HUDEP-2 (cell line): ENCODE results near the gene ERFE.

Experiments
- DNase-seq, 76 experiments: peaks; one replicate each; lab custom pipeline; 2025; ENCODE audit not compliant: unreplicated experiment in 76 of 76; lab: John Stamatoyannopoulos, UW

ERFE gene

GRCh38 chr2:238125127-238125885, 33.5 kb upstream of the ERFE start:
- no peak for DNase-seq

GRCh38 chr2:238126338-238126737, 32.4 kb upstream of the ERFE start:
- no peak for DNase-seq

DNA sequence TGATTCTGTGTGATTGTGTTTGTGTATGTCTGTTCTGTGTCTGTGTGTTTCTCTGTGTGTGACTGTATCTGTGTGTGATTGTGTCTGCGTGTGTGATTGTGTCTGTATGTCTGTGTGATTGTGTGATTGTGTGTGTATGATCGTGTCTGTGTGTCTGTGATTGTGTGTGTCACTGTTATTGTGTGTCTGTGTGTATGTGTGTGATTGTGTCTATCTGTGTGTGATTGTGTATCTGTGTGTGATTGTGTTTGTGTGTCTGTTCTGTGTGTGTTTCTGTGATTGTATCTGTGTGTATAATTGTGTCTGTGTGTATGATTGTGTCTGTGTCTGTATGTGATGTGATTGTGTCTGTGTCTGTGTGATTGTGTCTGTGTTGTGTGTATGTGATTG, 32.0 kb upstream of the ERFE start:
- DNase-seq, result no peak

DNA sequence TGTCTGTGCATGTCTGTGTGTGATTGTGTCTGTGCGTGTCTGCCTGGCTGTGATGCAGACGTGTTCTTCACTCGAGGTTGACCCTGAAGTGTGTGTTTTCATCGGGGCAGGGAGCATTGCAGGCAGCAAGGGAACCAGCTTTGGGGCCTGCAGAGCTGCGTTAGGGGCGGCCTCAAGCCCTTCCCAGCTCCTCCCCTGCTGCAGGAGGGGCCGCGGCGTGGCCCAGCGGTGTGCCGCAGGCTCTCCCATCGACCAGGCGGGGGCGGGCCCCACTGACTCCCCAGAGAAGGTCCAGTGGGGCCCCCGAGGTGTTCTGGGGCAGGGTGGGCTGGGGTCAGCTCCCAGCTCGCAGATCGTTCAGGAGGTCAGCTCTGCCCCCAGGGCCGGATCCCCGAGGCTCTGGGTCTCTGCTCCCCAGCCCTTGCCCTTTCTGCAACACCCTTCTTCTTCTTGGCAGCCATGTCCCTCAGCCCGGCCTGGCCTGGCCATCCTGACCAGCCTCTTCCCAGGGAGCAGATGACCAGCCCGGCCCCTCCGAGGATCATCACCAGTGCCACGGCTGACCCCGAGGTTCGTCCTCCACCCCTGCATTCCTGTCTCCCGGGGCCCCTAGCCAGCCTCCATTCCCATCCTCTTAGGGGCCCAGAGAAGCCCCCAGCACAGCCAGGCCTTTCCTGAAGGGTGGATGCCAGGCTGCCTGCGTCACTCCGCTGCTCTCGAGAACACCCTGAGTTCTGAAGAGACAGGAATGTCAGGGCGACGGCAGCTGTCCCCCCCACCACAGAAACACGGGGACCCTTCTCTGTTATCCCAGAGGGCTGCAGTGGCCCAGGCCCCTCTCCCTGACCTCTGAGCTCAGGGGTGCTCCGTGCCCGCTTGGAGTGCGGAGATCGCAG, 31.4 kb upstream of the ERFE start:
- no peak for DNase-seq

DNA sequence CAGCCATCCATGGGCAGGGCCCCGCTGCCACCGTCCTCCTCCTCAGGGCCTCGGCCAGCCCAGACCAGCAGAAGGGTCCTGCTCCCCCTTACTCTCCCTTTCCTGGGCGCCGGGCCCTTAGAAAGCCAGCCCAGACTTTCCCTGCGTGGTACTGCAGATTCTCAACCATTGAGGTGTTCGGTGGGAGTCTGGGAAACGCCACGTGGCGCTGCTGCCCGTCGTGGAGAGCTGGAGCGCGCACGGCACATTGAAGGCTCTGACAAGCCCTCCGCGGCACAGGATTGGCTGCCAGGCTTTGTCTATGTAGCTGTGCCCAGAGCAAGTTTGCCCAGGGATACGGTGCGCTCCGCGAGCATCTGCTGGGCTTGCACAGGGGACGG, 30.7 kb upstream of the ERFE start:
- DNase-seq, result no peak

DNA sequence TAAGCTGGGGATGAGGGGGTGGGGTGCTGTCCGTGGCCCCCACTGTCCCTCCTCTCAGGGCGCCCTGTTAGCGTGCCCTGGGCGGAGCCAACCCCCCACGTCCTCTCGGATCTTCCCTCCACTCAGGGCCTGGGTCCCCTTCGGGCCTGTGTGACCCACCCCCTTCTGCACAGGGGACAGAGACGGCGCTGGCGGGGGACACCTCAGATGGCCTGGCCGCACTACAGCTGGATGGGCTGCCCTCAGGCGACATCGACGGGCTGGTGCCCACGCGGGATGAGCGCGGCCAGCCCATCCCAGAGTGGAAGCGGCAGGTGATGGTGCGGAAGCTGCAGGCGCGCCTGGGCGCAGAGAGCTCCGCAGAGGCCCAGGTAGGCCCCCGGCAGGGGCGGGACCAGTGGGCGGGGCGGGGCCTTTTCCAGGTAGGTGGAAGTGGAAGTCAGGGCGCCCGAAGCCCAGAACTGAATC, 30.2 kb upstream of the ERFE start:
- DNase-seq, result no peak

DNA sequence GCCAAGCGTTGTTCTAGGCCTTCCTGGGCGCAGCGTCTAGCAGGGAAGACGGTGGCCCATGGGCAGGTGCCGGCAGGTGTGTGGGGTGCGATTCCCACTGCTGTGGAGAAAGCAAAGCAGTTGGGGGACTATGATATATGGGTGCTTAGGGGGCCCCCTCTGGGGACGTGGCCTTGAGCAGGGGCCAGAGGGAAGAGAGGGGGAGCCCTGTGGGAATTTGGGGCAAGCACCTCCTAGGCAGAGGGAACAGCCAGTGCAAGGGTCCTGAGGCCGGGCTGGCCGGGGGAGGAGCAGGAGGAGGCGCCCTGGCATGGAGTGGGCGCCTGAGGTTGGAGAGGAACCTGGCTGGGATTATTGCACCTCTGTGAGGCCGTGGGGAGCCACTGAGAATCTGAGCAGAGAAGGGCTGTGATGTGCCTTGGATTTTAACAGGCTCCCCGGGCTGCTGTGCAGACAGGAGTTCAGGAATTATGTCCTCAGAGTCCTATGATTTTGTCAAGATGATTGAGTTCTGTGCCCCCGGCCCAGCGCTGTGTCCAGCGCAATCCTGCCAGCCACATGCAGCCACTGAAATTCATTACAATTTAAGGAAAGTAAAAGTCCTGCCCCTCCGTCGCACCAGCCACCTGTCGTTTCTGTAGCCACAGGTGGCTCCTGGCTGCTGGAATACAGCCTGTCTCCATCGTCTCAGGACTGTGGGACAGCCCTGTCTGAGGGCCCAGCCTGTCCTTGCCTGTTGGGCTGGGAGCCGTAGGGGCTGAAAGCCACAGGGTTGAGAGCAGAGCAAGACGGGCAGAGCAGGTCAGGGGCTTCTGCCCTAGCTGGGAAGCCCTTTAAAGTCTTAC, 29.4 kb upstream of the ERFE start:
- DNase-seq, result no peak

DNA sequence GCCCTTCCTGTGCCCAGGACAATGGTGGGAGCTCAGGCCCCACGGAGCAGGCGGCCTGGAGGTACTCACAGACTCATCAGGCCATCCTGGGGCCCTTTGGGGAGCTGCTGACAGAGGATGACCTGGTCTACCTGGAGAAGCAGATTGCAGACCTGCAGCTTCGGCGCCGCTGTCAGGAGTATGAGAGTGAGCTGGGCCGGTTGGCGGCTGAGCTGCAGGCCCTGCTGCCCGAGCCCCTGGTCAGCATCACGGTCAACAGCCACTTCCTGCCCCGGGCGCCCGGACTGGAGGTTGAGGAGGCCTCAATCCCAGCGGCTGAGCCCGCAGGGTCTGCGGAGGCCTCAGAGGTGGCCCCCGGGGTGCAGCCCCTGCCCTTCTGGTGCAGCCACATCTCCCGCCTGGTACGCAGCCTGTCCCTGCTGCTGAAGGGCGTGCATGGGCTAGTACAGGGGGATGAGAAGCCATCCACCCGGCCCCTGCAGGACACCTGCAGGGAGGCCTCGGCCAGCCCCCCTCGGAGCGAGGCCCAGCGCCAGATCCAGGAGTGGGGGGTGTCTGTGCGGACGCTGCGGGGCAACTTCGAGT, 28.6 kb upstream of the ERFE start:
- no peak for DNase-seq

DNA sequence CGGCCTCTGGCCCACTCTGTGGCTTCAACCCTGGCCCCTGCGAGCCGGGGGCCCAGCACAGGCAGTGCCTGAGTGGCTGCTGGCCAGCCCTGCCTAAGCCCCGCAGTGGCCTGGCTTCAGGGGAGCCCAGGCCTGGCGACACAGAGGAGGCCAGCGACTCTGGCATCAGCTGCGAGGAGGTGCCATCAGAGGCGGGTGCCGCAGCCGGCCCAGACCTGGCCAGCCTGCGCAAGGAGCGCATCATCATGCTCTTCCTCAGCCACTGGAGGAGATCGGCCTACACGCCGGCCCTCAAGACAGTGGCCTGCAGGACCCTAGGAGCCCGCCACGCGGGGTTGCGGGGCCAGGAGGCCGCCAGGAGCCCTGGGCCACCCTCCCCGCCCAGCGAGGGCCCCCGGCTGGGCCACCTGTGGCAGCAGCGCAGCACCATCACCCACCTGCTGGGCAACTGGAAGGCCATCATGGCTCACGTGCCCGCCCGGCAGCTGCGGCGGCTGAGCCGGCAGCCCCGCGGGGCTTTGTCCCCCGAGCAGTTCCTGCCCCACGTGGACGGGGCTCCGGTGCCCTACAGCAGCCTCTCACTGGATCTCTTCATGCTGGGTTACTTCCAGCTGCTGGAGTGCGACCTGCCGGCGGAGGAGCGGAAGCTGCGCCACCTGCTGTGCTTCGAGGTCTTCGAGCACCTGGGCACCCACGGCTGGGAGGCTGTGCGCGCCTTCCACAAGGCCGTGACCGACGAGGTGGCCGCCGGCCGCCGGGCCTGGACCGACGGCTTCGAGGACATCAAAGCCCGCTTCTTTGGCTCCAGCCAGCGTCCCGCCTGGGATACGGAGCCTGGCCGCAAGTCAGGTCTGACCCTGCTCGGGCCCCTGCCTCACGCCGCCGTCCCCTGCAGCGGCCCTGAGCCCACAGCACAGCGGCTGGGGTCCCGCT, 27.8 kb upstream of the ERFE start:
- DNase-seq, result no peak

DNA sequence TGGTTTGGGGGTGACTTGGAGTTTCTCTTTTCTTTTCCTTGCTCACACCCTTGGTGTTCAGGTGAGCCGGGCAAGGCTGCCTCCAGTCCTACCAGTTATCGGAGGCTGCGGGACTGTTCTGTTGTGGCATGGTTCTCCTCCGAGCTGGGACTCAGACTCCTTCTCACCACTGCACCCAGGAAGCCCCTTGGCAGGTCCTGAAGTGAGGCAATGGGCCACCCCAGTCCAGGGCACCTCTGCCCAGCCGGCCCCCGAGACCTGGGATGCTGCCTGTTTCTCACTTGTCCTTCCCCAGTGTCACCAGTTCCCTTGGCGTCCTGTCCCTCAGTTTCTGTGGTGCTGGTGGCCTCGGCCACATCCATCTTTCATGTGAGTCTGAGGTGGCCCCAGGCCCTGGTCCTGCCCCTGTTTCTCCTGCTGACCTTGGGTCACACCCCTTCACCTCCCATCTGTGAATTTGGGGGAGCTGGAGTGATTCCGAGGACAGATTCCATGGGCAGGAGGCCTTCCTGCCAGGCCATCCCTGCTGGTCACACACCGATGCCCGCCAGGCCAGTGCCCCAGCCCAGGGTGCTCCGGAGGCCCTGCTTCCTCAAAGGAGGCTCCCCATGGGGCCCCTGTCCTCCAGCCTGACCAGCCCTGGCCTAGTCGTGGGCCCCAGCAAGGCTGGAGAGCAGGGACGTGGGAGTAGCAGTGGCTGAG, 26.9 kb upstream of the ERFE start:
- no peak for DNase-seq

DNA sequence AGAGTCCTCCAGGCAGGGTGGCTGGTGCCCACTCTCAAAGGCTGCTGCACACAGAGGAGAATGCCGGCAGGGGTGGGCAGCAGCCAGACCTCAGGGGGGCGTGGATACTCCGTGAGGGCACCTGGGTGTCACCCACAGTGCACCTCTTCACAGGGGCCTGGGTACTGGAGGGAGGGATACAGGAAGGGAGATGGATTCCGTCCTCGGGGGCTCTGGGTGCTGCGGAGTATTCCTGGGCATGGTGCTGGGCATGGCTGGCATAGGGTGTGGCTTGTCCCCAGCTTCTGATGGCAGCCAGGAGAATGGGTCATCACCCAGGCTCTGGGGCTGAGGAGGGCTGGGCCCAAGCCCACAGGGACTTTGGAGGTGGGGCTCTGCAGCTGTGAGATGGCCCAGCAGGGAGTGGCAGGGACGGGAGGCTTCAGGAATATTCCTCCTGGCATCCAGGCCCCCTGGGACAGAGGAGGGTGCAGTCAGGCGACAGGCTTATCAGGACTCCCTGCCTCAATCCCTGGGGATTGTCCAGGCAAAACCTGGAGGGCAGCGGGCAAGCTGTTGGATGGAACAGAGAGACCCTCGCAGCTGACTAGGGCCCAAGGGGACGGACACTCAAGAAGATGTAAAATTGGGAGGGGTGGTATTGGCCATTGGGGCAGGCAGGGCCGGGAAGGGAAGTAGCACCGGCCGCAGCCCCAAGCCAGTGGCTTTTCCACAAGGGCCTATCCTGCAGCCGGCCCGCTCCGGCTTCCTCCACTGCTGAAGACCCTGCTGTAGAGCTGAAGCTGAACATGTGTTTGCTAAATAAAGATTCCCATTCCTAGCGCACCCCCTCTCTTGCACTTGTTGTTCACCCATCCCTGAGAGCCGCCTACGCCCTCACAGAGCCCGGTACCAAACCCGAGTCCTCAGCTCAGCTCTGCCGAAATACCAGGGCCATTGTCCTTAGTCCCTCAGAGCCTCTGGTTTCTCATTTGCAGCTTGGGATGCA, 26.0 kb upstream of the ERFE start:
- no peak for DNase-seq

DNA sequence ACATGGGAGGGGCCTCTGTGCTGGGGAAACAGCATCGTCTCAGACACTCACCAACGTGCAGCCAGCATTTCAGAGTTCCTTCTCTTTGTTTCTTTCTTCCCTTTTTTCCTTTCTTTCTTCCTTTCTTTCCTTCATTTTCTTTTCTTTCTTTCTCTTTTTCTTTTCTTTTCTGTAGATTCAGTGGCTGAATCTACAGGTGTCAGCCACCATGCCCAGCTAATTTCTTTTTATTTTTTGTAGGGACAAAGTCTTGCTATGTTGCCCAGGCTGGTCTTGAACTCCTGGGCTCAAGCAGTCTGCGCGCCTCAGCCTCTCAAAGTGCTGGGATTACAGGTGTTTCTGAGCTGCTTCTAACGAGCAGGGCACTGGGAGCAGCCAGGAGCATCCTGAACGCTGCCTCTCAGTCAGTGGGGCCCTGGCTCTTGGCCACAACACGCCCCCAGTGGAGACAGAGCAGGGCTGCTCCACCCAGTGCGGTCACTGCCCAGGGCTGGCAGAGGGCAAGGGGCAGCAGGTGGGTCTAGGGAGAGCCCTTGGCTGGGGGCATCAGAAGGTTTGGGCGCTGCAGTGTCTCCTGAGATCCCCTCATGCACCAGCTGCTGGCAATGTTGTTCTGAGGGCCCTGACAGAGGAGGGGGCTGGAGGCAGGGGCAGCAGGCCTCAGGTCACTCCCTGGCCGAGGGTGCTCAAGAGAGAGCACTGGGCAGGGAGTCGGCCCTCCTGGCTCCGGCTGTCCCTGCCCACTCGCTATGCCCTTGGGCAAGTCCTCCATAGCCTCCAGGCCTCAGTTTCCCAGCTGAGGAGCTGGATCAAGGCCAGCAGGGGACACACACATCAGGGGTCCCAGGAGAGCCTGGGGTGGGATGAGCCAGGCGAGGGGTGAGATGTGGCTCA, 25.0 kb upstream of the ERFE start:
- no peak for DNase-seq

- DNase-seq, result no peak
Observed at GRCh38 chr2:238134393-238134785, 24.4 kb upstream of the ERFE start.

DNA sequence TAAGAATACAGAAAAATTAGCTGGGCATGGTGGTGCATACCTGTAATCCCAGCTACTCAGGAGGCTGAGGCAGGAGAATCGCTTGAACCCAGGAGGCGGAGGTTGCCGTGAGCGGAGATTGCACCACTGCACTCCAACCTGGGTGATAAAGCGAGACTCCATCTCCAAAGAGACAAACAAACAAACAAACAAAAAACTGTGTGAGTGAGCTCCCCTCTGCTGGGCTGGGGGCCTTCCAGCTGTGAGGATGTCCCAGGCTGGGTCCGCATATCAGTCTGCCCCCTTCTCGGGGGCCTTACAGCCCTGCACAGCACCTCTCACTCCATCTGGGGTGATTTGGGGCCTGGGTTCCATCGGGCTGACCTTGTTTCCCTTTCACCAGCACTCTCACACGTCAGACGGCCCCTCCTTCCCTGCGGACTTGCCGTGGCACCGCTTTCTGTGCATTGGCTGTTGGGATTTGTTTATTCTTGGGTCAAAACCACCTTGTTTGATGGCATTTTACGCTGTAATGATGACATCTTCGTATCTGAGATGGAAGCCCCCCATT, 23.1 kb upstream of the ERFE start:
- no peak for DNase-seq

DNA sequence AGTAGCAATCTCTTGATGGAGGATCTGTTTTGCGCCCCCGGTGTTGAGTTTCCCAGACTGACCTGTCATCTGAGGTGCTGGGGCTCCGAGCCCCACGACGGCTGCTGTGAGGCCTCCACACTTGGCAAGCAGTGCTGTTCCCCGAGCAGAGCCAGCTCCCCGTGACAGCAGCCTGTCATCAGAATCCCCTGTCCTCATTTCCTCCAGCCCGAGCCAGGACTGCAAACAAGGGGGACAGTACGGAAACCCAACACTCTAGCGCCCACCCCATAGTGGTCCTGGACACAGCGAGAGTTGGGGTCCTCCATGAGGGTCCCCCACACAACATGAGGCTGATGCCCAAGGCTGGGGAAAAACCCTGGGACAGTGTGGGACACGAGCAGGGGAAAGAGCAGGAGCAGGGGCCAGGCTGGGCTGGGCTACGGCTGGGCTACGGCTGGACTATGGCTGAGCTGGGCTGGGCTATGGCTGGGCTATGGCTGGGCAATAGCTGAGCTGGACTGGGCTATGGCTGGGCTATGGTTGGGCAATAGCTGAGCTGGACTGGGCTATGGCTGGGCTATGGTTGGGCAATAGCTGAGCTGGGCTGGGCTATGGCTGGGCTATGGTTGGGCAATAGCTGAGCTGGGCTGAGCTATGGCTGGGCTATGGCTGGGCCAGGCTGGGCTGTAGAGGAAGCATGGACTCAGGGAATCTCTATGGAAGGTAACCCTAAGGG, 21.8 kb upstream of the ERFE start:
- DNase-seq, result peak in 1 of 76 experiments; percentile 16

DNA sequence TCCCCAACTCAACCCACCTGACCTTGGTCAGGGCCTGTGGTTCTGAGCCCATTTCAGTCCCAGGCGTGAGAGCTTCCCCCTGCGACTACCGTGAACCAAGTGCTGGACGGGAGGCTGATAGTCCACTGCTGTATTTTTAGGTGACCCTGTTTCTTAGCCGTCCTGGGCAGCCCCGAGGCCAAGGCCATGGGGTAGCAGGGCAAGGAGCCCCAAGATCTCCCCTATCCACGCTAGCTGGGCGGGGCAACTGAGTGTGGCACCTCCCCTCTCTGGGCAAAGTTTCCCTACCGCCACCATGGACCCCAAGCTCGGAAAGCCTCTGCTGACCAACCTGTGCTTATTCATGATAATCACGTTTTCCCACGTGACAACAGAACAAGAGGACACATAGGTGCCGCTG, 20.9 kb upstream of the ERFE start:
- no peak for DNase-seq
